ENCODE data around the gene MAN2A1.

MAN2A1 gene

DNA sequence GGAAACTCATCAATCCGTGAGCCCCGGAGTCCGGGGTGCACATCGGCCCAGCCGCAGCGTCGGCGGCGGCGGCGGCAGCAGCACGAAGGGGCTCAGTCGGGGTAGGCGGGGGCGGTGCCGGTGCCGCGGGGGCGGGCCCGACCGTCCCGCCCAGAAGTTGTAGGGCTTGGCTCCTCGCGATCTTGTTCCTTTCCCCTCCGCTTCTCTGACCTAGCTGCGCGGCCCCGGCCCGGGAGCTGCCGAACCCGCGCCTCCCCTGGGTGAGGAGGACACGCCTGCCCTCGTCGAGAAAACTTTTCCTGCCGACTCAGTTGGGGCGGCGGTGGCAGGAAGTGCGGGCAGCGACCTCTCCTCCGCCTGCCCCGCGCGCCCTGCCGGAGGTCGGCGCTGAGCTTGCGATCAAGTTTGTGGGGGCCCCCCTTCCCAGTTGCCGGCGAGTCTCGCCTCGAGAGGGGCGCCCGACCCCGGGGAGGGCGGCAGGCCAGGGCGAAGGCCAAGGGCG is at the start of gene MAN2A1:
Gene MAN2A1 (plus strand): TSS at position 188 of the 502 bp plus-strand sequence. CDS start 491 bp downstream, outside the sequence.
- DNase-seq (ENCODE audit: low read depth in 2 of 2): peak; percentile 71 to 72

DNA sequence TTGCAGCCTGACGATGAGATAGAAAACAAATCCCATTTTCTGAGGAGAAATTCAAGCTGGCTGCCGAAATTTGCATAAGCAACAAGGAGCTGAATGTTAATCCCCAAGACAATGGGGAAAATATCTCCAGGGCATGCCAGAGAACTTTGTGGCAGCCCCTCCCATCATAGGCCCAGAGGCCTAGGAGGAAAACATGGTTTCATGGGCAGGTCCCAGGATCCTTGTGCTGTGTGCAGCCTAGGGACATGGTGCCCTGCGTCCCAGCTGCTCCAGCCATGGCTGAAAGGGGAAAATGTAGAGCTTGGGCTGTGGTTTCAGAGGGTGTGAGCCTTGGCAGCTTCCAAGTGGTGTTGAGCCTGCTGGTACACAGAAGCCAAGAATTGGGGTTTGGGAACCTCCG is 48.8 kb upstream of the MAN2A1 start:
- no peak for DNase-seq (ENCODE audit: low read depth in 2 of 2)

DNA sequence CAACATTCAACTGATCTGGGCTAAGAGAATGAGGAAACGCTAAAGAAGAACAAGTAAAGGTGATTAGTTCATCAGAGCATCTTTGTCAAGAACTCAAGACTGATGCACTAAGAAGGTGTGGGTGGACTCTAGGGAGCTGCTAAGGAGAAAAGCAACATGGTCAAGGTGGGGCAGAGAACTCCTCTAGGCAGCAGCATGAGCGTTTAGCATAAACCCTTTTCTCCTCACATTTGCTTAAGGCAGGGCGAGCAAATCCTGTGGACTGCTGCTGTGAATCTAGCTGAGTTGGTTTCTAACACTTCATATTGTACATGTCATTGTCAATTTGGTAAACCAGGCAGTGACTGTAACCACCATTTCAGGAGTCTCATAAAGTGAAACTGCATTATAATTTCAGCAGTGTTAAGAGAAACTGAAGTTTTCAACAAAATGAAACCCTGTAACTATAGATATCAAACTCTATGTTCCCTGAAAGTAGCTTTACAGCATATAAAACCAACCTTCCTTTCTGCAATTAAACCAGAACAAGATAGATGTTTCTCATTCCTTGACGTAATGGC is 45.9 kb upstream of the MAN2A1 start:
- no peak for DNase-seq (ENCODE audit: low read depth in 2 of 2)

DNA sequence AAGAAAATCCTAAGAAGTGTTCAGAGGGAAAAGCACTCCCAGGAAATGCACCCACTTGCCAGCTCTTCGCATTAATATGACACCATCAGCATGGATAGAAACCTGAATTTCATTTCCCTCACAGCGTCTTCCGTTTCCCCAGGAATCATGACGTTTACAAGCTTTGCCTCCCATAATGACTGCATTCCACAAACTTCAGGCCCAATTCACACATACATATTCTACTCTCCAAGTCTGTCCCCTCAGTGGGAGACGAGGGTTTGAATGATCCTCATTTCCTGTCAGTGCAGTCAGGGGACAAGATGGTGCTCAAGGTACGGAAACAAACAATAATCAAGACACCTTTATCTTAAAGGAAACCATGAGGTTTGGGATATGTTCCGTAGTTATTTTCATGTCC is 44.9 kb upstream of the MAN2A1 start:
- DNase-seq (ENCODE audit: low read depth in 2 of 2): no peak

DNA sequence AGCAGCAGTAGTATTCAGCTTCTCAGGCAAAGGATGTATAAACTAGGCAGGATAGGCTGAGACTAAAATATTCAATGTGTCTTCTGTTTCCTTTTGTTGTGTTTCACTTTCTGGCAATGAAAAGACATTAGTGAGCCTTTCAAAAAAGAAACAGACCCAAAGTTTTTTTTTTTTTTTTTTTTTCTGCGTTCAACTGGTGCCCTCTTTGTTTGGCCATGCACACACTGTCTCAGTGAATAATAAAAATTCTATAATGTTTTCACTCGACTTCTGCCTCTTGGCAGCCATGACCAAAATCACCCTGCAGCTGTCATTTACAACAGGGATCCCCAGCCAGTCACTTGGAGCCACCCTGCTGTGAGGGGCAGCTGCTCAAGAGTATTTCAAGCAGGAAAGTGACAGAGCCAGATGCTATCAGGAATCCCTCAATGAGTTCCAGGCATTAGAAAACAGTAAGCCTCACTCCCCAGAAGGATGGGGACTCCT is 44.0 kb upstream of the MAN2A1 start:
- DNase-seq (ENCODE audit: low read depth in 2 of 2): no peak

DNA sequence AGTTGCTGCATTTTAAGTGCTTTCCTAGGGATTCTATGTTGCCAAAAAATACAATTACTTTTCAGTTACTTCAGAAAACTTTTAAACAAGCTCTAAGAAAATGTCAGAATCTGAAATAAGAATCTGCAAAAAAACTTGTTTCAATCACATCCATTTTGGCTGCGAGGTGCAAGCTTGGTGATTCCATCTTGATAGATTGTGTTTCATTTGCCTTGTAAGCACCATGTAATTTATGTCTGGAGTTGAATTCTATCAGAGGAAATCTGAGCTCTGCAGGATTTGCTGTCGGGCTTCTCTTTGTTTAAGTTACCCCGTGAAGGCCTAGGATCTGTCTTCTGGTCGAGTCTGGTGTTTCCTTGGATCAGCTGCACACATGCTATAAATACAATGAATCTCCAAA is 40.4 kb upstream of the MAN2A1 start:
- no peak for DNase-seq (ENCODE audit: low read depth in 2 of 2)

DNA sequence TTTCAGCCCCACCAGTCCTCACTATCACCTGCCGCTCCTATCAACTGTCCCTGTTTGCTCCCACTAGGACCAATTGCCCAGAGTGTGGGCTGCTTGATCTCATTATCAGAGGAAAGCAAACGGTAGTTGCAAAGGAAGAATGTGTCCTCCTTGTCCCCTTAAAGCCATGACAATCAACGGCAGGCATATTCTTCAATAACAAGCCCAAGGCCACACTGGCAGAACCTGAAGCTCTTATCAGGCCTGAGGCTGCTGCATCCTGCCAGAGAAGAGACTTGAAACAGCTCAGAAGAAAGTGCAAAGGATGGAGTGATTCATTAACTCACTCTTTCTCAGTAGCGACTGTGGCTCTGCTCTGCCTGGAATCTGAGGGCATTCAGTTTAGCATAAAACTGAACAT is 39.2 kb upstream of the MAN2A1 start:
- DNase-seq (ENCODE audit: low read depth in 2 of 2): no peak

DNA sequence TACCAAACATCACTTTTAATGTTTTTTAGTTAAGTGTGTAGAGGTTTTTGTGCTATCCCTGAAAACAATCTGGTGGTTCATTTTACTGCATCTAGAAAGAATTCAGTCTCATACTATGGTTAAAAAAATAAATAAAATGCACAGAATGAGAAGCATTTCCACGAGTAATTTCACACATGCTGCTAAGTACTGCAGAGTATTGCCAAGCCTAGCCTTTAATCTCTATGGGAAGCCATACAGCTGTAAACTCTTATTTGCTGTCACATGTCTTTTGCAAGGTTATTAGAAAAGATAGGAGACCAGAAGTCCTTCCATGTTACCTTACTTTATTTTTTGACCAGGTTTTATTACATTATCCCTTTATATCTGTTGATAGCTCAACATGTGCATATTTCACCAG is 37.6 kb upstream of the MAN2A1 start:
- DNase-seq (ENCODE audit: low read depth in 2 of 2): no peak

DNA sequence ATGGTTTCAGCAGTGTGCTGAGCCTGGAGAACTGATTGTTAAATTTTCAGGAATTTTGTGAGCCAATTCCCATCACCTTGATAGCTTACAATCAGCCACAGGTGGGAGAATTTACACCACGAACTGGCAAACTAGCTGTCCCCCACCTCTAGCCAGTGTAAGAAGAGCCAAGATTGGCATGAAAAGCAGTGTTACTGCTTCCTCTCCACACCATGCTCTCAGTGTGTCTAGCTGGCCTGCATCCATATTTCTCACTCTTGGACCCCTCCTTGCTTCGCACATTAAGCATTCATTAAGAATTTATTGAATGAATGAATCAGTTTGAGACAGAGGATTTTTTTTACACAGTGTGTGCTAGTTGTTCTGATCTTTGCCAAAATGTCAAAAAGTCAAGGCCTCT is 36.7 kb upstream of the MAN2A1 start:
- DNase-seq (ENCODE audit: low read depth in 2 of 2): no peak

DNA sequence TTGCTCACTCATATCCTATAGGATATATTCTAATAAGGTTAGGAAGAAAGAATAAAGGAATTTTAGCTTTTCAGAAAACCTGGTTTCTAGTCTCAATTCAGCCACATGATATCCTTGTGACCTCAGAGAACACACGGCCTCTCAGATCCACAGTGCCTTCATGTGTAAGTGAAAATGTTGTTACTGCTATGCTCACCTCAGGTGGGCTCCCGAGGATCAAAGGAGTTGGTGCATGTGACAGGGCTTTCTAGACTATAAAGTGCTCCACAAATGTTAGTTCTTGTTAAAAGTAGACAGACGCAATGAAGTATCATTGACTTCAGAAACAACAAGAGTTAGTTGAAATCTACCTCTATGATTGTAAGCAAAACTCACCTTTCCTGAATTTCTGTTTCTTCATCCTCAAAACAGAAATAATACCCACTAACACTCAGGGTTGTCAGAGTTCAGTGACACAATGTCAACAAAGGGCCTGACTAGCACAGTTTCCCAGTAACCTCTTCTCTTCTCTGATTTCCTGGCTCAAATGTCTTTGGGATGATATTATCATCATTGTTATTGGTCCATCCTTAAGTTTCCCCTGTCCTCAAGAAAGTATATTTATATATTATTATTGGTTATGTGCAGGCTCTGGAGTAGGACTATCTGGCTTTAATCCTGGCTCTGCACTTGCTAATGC is 36.0 kb upstream of the MAN2A1 start:
- no peak for DNase-seq (ENCODE audit: low read depth in 2 of 2)

DNA sequence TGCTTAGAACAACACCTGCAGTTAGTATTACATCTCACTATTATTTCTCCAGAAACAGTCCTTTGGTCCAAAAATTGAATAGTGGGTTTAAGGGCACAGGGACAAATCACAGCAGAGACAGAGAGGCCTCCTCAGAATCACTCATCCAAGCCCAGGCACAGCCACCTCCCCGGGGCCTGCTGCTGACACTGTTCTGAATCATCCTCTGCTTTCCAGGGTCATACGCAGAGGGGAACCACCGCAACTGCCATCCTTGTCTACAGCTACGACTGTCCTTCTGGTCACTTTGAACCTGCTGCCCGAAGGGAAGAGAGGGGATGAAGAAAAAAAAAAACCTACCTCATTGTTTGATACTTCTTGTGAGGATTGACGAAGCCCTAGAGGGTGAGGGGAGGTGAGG is 35.3 kb upstream of the MAN2A1 start:
- no peak for DNase-seq (ENCODE audit: low read depth in 2 of 2)

DNA sequence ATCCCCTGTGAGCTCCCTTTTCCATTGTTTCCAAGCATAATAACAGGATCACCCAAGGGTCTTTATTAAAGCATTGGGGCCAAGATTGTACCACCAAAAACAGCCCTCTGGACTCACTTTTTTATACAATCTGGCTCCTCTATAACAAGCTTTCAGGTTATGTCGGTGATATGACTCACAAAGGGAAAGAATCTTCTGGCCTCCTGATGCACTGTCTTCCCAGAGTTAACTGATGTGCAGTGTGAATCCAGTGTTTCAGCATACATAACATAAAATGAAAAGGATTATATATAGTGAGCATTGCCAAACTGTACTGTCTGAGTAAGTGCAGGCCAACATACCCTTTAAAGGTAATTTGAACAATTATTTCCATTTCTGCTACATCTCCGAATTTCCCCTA is 33.9 kb upstream of the MAN2A1 start:
- DNase-seq (ENCODE audit: low read depth in 2 of 2): no peak

DNA sequence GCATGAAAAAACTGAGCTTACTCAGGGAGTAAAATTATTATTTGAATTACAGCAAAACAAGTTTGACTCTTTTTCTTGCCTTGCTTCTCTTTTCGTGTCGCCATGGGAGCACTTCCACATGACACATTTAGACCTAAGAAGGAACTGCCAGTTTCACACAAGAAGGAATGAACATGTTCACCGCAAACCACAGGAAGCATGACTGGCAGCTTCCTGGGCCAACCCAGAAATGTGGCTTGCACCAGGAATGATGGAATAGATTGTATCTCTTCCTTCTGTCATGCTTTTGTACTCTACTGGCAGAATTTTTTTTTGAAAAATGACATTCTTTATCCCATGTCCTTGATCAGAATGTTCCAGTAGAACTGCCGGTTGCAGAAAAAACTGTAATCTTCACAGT is 32.9 kb upstream of the MAN2A1 start:
- DNase-seq (ENCODE audit: low read depth in 2 of 2): peak in 1 of 2 donors; percentile 2

DNA sequence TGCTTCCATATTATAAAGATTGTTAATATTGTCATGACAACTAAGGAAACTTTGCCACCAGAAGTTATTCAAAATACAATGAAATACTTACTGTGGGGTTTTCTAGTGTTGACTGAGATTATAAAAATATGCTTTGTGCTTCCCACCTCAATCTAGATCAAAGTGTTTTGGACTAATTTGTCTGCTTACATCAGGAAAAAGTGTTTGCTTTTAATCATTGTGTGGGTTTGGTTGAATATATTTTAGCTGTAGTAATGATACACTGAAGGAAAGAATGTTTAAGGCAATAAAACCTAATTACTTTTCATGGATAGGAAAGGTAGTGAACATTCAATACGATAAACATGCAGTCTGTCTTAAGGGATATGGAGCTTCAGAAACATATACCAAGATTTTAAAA is 29.8 kb upstream of the MAN2A1 start:
- no peak for DNase-seq (ENCODE audit: low read depth in 2 of 2)

DNA sequence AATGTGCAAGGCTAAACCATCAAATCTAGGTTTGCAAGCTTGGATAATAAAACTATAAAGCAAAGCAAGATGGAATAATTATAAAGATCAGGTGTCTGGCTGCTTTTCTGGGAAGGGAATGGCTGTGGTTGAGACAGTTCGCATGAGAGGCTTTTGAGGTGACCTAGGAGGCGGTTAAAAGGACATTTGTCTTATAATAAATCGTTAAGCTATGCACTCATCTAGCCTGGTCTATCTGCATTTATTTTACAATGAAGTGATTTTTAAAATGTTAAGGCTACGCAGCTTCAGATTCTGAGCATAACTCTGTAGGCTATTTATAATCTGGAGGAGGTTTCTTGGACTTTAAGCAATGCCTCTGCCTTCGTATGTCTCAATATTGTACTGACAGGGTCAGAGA is 29.4 kb upstream of the MAN2A1 start:
- DNase-seq (ENCODE audit: low read depth in 2 of 2): no peak

DNA sequence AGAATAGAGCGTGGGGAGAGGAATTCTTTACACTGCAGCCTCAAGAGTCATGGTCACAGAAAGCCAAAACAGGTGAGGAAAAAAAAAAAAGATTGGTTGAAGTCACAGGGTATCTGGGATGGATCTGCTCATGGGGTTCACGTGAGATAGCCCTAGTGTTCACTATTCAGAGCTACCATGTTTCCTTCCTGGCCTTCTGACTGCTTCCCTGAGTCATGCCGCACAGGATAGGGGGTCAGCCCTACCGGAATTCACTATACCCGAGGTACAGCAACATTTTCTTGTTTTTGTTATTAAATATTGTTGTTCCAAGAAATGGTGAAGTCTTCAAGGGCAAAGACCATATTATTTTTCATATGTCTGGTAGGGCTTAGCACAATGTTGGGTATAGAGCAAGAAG is 21.5 kb upstream of the MAN2A1 start:
- DNase-seq (ENCODE audit: low read depth in 2 of 2): no peak

DNA sequence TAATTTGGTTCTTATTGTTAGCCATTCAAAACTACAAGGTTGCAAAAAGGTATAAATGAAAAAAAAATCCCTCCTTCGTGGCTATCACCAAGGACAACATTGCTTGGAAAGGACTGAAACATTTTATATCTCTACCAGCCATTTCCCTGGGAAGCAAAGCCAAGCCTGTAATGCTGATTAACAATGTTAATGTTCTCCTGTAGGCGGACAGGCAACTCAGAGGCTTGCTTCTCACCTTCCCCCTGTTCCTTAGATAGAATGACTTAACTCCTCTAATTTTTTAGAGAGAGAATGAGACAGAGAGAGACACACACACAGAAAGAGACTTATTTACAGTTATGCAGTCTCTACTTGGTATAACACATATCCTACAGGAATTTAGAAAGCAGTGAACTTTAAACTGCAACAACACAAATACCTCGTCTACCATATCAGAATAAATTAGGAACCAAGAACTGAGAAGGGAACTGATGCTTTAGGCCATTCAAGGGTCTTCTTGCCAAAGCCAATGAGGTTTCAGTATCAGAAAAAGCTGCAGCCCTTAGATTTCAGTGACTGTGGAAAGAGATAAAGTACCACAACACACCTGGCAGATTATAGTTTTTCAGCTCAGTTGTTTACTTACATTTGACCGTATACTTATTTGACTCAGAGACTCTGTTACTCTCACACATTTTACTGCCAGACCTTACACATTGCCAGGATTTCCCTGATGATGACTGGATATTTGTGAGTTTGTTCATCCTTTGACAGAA is 20.9 kb upstream of the MAN2A1 start:
- DNase-seq (ENCODE audit: low read depth in 2 of 2): no peak

DNA sequence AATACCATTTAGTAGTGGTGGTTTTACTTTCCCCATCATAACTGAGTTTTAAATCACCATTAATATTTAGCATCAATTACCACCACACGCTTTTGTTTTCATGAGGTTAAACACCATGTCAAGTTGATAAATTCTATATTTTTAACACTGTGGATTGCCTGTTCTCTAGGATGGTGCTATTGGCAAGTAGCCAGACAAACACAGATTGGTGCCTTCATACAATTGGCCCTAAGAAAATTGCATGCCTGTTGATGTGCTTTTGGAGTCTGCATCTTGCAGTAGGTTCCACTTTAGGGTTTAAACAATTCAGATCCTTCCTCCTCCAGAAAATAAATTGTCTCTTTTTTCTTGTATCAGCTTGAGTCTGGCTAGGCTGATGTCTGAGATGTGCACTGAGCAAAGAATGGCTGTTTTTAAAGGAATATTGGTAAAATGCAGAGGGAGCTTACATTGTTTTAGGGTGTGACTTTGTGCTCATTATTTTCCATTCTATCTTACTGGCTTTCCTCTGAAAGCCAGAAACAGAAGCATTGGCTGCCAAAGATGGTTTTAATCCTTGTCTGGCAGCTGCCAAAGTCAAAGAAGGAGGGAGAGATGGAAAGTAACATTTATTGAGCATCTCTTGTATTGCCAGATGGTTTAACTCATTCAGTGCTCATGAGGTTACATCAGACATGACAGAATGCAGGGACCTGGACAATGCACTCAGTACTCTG is 19.6 kb upstream of the MAN2A1 start:
- no peak for DNase-seq (ENCODE audit: low read depth in 2 of 2)

DNA sequence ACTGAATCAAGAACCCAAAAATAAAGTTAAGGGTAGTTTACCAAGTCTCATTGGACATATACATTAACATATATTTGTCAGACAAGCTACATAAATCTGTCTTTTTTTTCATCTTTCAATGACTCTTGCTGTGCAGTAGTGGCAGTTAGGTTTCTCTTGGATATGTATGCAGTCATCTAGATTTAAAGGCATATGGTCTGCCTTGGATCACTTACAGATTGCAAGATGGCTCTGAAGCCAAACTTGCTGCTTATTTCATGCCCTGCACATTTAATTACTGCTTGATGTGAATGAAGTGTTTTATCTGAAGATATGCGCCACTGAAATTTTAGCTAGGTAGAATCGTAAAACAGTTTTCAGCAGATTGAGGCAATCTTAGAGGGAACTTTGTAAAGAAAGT is 18.6 kb upstream of the MAN2A1 start:
- DNase-seq (ENCODE audit: low read depth in 2 of 2): no peak

DNA sequence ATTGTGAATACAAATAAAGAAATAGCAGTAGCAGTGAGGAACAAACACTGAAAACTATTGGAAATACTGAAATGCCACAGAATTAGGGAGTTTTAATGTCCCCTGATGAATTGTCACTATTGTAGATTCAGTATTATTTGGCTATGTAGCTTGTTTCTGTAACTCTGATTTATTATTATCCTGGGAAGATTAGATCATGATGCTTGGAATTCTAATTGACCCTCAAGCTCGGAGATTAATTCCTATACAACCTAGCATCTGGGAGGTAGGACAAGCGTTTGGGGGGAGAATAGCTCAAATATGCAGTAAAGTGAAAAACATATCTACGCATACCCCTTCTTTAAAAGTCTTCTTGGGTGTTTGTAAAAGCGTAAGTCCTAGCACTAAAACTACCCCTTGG is 15.1 kb upstream of the MAN2A1 start:
- no peak for DNase-seq (ENCODE audit: low read depth in 2 of 2)

DNA sequence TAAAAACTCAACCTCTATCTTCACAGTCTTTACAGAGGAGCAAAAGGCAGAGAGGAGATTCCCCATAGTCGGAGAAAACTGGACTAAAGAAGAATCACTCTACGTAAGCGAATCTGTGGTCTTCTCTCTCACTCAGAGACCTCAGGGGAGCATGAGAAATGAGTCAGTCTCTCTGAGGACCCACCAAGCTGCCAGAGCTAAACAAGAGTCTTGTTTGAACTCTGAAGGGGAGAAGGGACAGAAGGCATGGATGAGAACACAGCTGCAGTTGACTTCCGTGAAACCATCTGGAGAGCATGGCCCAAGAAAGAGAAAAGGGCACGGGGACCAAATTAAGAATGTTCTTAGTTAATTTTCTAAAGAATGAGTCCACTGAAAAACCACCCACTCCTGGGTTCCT is 12.8 kb upstream of the MAN2A1 start:
- DNase-seq (ENCODE audit: low read depth in 2 of 2): no peak

DNA sequence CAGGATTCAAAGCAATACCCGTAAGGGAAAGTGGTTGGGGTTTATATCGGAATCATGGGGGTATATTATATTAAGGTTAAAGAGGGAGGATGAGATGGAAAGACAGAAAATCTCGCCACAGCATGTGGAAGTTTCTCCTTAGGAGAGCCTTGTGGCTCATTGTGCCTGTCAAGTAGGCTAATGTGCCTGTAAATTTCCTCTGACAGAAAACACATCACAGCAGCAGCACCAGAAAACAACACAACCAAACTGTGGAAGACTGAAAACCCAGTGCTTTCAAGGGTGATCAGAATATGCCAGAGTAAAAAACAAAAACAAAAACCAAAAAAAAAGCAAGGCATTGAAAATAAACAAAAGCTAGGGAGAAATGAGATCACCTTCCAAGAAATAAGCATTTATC is 11.3 kb upstream of the MAN2A1 start:
- no peak for DNase-seq (ENCODE audit: low read depth in 2 of 2)
